Measurements from ENCODE around the gene ADGRG3. TPM values are rescaled to one million over a fixed set of nuclear protein-coding genes. Genes with fewer than 3 reads are reported as not detected.
A peak's percentile ranks its signal among the peaks of the same experiment; 100 is the strongest.

ADGRG3 gene
- total and polyA plus RNA-seq, 2 of the 13 experiments (the other 11 are each of a cell fraction or from before 2014, with no cell fraction given): 2.7 to 11.8 TPM

DNA sequence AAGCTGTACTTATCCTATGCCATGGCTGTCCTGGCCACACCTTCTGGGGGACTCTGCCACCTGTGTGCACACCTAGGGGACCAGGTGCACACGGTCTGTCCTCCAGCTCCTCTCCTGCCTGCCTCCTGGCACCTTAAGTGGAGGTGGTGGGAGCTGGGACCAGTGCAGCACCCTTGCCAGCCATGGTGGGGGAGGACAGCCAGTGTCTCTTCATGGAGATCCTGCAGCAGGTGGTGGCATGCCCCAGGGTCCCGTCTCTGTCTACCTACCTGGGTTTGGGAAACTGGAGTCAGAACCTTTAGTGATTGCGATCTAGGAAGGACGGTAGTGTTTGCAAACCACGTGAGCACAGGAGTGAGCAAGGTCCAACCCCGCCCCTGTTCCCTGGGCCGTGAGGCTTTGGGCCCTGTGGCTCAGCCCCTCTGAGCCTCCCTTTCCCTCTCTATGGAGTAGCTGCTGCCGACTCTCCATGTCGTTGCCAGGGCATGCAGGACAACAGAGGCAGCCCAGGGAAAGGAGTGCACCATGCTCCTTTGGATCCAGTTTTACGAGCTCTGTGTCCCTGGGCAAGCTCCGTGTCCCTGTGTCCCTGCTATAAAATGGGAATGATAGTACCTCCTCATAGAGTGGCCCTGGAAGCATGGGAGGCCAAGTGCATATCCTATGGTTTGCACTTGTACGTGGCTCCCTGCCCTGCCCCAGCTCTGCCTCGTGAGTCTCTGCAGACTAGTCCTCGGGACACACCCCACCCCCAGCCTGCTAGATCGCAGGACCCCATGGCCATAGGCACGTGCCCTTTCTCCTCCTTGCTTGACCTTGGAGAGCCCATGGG is 32.6 kb upstream of the ADGRG3 start (continued):
- no peak for TF ChIP-seq CCAR2 (optimal IDR thresholded peaks at IDR 0.05; ENCODE audit: low read depth, low read length)
- TF ChIP-seq ZNF605 (CRISPR knock-in tag; IDR thresholded peaks at IDR 0.05): peak; percentile 53; the same call in 1 of the 2 replicates
- TF ChIP-seq, protein P1, sequence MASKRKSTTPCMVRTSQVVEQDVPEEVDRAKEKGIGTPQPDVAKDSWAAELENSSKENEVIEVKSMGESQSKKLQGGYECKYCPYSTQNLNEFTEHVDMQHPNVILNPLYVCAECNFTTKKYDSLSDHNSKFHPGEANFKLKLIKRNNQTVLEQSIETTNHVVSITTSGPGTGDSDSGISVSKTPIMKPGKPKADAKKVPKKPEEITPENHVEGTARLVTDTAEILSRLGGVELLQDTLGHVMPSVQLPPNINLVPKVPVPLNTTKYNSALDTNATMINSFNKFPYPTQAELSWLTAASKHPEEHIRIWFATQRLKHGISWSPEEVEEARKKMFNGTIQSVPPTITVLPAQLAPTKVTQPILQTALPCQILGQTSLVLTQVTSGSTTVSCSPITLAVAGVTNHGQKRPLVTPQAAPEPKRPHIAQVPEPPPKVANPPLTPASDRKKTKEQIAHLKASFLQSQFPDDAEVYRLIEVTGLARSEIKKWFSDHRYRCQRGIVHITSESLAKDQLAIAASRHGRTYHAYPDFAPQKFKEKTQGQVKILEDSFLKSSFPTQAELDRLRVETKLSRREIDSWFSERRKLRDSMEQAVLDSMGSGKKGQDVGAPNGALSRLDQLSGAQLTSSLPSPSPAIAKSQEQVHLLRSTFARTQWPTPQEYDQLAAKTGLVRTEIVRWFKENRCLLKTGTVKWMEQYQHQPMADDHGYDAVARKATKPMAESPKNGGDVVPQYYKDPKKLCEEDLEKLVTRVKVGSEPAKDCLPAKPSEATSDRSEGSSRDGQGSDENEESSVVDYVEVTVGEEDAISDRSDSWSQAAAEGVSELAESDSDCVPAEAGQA (IDR thresholded peaks at IDR 0.05; ENCODE audit: low read depth): no peak
- TF ChIP-seq, protein P1 (CRISPR knock-in tag; IDR thresholded peaks at IDR 0.05; ENCODE audit: borderline replicate concordance): no peak
- TF ChIP-seq SRSF4 (IDR thresholded peaks at IDR 0.05; ENCODE audit: low read depth, low read length, poor library complexity, severe bottlenecking): no peak
- no peak for TF ChIP-seq ZIK1 (CRISPR knock-in tag; IDR thresholded peaks at IDR 0.05; ENCODE audit: borderline replicate concordance, low read depth)
- no peak for TF ChIP-seq KLF13 (CRISPR knock-in tag; IDR thresholded peaks at IDR 0.05)
- no peak for TF ChIP-seq DR1 (CRISPR knock-in tag; IDR thresholded peaks at IDR 0.05)
- no peak; the same call in none of the 2 replicates for TF ChIP-seq ZNF891 (CRISPR knock-in tag; IDR thresholded peaks at IDR 0.05)
- TF ChIP-seq HNRNPK (IDR thresholded peaks at IDR 0.05; ENCODE audit: low read depth, low read length, poor library complexity, severe bottlenecking): no peak
- no peak for TF ChIP-seq RCOR2 (CRISPR knock-in tag; IDR thresholded peaks at IDR 0.05)
- TF ChIP-seq, protein P2, sequence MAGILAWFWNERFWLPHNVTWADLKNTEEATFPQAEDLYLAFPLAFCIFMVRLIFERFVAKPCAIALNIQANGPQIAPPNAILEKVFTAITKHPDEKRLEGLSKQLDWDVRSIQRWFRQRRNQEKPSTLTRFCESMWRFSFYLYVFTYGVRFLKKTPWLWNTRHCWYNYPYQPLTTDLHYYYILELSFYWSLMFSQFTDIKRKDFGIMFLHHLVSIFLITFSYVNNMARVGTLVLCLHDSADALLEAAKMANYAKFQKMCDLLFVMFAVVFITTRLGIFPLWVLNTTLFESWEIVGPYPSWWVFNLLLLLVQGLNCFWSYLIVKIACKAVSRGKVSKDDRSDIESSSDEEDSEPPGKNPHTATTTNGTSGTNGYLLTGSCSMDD (CRISPR knock-in tag; IDR thresholded peaks at IDR 0.05): no peak
- TF ChIP-seq, protein P3, sequence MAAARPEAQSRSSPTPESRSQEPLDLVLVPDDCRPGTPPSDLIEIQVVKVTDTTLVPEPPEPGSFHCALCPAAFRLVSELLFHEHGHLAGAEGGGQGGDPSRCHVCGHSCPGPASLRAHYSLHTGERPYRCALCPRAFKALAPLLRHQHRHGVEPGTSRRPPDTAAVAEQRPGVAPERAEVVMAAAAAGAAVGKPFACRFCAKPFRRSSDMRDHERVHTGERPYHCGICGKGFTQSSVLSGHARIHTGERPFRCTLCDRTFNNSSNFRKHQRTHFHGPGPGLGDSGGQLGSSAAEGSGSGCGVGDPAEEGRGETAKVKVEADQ (CRISPR knock-in tag; IDR thresholded peaks at IDR 0.05; ENCODE audit: borderline replicate concordance): 0 out of 2 replicates have a peak, but pooled peaks have one; percentile 11
- no peak for TF ChIP-seq ZSCAN22 (CRISPR knock-in tag; IDR thresholded peaks at IDR 0.05)
- TF ChIP-seq TBX2 (CRISPR knock-in tag; IDR thresholded peaks at IDR 0.05; ENCODE audit: borderline replicate concordance): peak; percentile 31; the same call in 1 of the 2 replicates
- no peak for TF ChIP-seq SATB2 (CRISPR knock-in tag; IDR thresholded peaks at IDR 0.05)
- TF ChIP-seq ZNF451 (CRISPR knock-in tag; IDR thresholded peaks at IDR 0.05): no peak
- 0 out of 2 replicates have a peak, but pooled peaks have one; percentile 39 for TF ChIP-seq NFKBIZ (CRISPR knock-in tag; IDR thresholded peaks at IDR 0.05)

Data from HepG2 (cell line).